ENCODE data around the gene HES7.
A peak's percentile ranks its signal among the peaks of the same experiment; 100 is the strongest.

HES7 gene

GRCh38 chr17:8155231-8155995, 31.5 kb upstream of the HES7 start:
- no peak for DNase-seq

- no peak for DNase-seq
These were observed 30.8 kb upstream of the HES7 start for GRCh38 chr17:8154608-8155155.

DNA sequence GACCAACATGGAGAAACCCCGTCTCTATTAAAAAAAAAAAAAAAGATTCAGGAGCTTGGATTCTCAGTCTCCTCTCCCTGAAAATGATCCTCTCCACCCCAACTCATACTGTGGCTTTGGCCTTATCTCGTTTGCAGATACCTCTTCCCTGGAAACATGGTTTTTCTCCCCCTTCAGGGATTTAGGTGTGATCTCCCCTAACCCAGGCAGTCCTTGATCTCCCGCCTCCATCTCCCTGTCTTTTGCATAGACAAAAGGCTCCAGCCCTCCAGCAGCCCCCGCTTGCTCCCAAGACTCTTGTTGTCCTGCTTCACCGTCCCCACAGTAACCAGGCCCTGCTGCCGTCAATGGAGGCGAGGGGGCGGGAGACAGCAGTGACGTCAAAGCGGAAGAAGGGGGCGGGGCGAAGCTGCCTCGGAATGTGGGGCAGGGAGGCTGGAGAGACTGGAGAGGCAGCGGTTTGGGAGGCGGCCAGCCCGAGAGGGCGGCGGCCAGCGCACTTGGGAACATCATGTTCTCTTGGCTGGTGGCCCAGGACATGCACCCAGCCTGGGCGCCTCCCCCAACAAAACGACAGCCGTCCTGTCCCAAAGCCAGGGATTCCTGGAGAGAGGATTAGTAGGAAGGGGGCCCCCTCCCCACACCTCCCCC, 30.2 kb upstream of the HES7 start:
- DNase-seq: peak; percentile 98

DNA sequence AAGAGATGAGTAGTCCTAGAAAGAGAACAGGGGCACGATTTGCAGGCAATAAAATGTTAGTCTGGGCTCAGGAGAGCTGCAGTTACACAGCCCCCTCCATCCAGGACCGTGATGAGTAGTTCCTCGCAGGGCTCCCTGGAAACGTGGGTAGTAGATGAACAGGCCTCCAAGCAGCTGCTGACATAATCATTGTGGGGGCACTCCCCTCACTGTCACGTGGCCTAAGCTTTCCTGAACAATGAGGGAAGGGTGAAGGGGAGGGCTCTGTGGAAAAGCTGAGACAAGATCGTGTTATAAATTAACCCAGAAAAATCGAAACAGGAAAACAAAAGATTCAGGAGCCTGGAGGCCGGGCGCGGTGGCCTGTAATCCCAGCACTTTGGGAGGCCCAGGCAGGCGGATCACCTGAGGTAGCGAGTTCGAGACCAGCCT, 29.6 kb upstream of the HES7 start:
- peak; percentile 97 for DNase-seq

DNA sequence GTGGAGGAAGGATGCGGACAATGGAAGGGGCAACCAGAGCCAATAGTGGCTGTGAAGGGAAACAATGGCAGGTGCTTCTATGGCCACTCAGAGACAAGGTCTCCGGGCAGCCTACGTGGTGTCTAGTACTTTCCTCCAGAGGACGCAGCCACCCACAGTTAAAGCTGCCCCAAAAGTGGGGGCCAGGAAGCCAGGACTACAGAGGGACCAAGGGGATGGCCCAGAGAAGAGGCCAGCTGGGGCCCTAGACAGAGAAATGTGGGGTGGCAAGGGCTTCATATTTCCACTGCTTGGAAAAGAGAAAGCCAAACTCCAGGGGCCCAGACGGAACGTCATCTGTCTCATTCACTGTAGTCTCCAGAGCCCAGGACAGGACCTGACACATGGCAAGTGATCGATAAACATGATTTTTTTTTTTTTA, 29.1 kb upstream of the HES7 start:
- no peak for DNase-seq

DNA sequence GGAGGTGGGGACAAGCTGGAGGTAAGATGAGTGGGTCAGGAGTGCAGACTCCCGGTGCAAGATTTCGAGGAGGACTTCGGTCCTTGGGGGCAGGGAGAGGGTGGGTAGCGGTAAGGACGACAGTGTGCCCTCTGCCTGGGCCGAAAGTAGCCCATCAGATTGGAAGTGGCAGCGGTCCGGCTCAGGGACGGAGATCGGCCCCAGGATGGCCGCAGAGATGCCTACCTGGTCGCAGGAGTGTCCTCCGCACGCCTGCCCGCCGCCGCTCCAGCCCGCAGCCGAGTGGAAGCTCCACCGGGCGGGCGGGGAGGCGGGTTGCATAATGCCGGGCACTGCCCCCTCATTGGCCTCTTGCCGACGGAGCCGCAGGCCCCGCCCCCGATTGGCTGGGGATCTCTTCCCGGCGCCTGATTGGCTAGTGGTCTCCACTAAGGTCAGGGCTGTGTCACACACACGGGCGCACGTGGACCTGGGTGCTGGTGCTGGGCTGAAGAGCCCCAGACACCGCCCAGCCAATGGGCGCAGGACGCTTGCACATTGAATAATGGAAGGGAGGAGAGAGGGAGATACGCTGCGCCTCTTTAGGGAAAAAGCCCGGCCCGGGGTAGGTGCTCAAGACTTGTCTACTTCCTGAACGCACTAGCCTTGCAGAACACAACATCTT, 28.3 kb upstream of the HES7 start, which contains the start of gene PER1:
Gene PER1, minus strand, starts transcription at position 293 of the 664 bp plus-strand sequence. CDS start 1,698 bp downstream, outside the sequence.
- peak; percentile 91 for DNase-seq

DNA sequence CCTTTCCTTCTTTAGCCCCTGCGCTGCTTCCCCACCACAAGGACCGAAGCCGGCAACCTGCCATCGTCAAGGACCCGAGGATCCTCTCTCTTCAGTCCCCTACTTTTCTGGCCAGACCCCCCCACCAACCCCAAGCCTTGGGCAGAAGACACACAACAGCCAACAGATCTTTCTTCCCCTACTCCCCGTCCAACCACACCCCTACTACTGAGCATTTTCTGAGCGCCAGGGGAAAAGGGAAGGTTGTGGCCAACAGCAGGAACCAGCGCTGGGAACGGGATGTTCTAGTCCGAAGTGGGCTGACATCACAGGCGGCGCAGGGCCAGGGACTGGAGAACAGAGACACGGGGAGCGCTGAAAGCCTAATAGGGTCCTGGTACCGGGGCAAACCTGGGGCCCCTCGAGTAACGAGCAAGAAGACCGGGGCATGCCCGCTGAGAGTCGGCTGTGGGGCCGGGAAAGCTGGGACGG, 27.8 kb upstream of the HES7 start:
- DNase-seq: peak; percentile 60

- peak; percentile 85 for DNase-seq
These were observed 27.3 kb upstream of the HES7 start for GRCh38 chr17:8151120-8151640.

DNA sequence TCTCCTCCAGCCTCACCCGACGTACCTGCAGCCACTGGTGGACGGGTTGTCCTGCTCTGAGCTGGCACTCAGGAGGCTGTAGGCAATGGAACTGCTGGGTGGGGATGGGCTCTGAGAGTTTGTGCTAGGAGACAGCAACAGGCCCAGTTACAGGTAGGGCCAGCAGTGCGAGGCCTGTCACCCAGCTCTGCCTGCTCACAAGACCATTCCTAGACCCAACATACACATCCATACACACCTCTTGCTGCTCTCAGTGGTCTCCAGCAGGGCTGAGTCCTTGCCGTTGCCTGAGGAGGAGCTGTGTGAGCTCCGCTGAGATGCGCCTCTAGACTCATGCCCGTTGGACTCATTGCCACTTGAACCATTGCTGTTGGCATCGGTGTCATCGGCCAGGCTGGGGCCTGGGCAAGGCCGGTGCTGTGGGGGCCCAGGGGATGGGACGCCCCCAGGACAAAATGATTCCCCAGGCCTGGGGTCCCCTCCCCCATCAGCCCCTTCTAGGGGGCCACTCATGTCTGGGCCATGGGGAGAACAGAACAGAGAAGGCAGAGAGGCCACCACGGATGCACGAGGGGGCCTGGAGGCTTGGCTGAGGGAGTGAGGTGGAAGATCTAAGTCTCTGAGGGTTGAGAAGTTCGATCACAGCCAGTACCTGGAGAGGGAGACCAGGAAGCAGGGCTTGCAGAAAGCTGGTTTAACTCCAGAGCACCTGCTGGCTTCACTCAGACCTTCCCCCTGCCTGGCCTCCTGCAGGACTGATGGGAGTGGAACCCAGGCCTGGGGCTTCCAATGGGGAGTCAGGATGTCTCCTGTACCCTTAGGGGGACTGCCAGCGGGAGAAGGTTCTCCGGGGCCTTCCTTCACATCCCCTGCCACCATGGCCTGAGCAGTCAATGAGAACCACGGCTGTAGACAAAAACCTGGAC, 26.6 kb upstream of the HES7 start:
- no peak for DNase-seq

DNA sequence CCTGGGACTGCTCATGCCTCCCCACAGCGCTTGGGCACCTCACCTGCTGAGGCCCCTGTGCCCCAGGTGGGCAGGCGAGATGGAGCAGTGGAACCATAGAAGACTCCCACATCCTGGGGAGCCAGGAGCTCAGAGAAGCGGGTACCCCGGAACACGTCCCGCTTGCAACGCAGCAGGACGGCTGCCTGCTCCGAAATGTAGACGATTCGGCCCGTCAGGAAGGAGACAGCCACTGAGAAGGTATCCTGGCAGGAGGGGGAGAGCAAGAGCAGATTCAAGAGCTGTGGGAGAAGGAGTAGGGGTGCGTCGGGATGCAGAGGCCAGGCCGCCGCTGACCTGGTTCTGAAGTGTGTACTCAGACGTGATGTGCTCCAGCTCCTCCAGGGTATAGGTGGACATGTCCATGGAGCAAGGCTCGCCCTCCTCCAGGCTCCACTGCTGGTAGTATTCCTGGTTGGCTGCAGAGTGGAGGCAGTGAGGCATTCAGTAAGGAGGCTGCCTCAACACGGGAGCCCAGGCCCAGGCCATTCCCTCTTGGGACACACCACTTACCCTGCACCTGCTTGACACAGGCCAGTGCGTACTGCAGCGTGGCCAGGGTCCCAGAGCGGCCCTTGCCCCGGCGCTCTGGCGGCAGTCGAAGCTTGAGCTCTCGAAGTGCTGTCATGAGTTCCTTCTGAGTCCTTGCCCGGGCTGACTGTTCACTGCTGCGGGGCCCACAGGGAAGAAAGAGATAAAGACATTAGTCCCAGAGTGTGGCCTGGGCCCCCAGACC, 25.7 kb upstream of the HES7 start:
- DNase-seq: no peak

GRCh38 chr17:8148560-8148959, 24.7 kb upstream of the HES7 start:
- DNase-seq: no peak

- DNase-seq: no peak
These were observed 24.0 kb upstream of the HES7 start for GRCh38 chr17:8147805-8148404.

- no peak for DNase-seq
These were observed 23.4 kb upstream of the HES7 start for GRCh38 chr17:8147141-8147804.

GRCh38 chr17:8146381-8147140, 22.7 kb upstream of the HES7 start:
- DNase-seq: no peak

GRCh38 chr17:8145811-8146210, 21.9 kb upstream of the HES7 start:
- no peak for DNase-seq

GRCh38 chr17:8144401-8145231, 20.7 kb upstream of the HES7 start:
- DNase-seq: no peak

GRCh38 chr17:8143581-8144400, 19.9 kb upstream of the HES7 start:
- DNase-seq: no peak

All from fibroblast of upper back skin (primary cell).